Ascending aorta (tissue), 2 donors: ENCODE results near the gene HS6ST1. TPM values are rescaled to one million over a fixed set of nuclear protein-coding genes. Genes with fewer than 3 reads are reported as not detected.

Experiments used
- DNase-seq, 2 donors: peaks; one replicate each; pipeline ENCODE4 v3.0.0-alpha.2; 2019; ENCODE audit warnings: low spot score in 2 of 2
- H3K27ac ChIP-seq, 2 donors: fragments of 200-600 bp; sonication (generic); one replicate each; pipeline ENCODE4 v1.5.1; 2016 to 2017; ENCODE audit warnings: mild to moderate bottlenecking in 1 of 2
- H3K27me3 ChIP-seq: fragments of 200-600 bp; sonication (generic); one replicate; pipeline ENCODE4 v1.5.1; 2017
- H3K36me3 ChIP-seq, 2 donors: fragments of 200-600 bp; sonication (generic); one replicate each; pipeline ENCODE4 v1.5.1; 2016
- H3K4me1 ChIP-seq, 2 donors: fragments of 200-600 bp; sonication (generic); one replicate each; pipeline ENCODE4 v1.5.1; 2016 to 2017; ENCODE audit warnings: mild to moderate bottlenecking in 1 of 2
- H3K4me3 ChIP-seq, 2 donors: fragments of 200-600 bp; sonication (generic); one replicate each; pipeline ENCODE4 v1.5.1; 2016 to 2017; ENCODE audit warnings: mild to moderate bottlenecking in 1 of 2
- H3K9me3 ChIP-seq, 2 donors: fragments of 200-600 bp; sonication (generic); one replicate each; pipeline ENCODE4 v1.5.1; 2016
- intact Hi-C: fragments of 100-400 bp; cut with DNase I; formaldehyde crosslinking; loops from one replicate; pipeline ENCODE4 v1.15.1; 2023
- total RNA-seq: library from RNA; depleted of rRNA; stranded (reverse); fragments of >200 nt; gene quantifications from one replicate; pipeline ENCODE4 v1.1.0, GENCODE V29; 2016
- TF ChIP-seq, protein P1 (sequence below), 3 experiments: fragments of 200-600 bp in 2 of 3; fragments of 450-650 bp in 1 of 3; sonication (generic) in 2 of 3; IDR thresholded peaks; one replicate each; pipeline ENCODE4 v1.5.1; 2016 to 2019; ENCODE audit warnings: antibody characterized with exemption in 3 of 3, mild to moderate bottlenecking in 1 of 3, moderate library complexity in 1 of 3

HS6ST1 gene
- total RNA-seq, 1 donor from 2014 or later = 42.7 TPM

DNA sequence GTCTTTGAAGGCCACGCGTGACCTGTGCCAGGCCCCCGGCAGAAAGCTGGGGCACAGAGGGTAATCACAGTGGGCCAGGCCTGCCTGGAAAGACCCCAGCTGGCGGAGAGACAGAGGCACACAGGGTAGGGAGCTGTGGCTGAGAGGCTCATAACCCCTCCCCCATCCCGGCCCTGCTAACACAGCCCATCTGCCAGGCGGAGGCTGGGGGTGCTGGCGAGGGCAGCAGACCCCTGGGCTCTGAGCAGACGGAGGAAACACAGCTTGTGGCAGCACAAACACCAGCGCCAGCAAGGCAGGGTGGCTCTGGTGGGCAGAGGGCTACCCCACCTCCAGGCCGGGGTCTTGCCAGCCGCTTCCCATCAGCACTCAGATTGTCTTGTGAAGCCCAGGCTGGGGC lies 19.0 kb downstream of the HS6ST1 start:
- Histone ChIP-seq H3K4me3 (no peak overlapping the region), H3K4me1 (peaks cover 4 to 14% of the 10 kb centered on the region in 2 donors), H3K36me3 (no peaks in the 10 kb centered on the region), H3K27ac (no peak overlapping the region), H3K27me3 (no peaks in the 10 kb centered on the region), H3K9me3 (no peaks in the 10 kb centered on the region)
- intact Hi-C loops = loop anchor here (2.0 to 10.0 kb wide), 2 partner anchors 23 to 115 kb away; no protein-coding TSS in a partner anchor
- DNase-seq = no peak
- TF ChIP-seq, protein P1, sequence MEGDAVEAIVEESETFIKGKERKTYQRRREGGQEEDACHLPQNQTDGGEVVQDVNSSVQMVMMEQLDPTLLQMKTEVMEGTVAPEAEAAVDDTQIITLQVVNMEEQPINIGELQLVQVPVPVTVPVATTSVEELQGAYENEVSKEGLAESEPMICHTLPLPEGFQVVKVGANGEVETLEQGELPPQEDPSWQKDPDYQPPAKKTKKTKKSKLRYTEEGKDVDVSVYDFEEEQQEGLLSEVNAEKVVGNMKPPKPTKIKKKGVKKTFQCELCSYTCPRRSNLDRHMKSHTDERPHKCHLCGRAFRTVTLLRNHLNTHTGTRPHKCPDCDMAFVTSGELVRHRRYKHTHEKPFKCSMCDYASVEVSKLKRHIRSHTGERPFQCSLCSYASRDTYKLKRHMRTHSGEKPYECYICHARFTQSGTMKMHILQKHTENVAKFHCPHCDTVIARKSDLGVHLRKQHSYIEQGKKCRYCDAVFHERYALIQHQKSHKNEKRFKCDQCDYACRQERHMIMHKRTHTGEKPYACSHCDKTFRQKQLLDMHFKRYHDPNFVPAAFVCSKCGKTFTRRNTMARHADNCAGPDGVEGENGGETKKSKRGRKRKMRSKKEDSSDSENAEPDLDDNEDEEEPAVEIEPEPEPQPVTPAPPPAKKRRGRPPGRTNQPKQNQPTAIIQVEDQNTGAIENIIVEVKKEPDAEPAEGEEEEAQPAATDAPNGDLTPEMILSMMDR (IDR thresholded peaks at IDR 0.05) = no peak

DNA sequence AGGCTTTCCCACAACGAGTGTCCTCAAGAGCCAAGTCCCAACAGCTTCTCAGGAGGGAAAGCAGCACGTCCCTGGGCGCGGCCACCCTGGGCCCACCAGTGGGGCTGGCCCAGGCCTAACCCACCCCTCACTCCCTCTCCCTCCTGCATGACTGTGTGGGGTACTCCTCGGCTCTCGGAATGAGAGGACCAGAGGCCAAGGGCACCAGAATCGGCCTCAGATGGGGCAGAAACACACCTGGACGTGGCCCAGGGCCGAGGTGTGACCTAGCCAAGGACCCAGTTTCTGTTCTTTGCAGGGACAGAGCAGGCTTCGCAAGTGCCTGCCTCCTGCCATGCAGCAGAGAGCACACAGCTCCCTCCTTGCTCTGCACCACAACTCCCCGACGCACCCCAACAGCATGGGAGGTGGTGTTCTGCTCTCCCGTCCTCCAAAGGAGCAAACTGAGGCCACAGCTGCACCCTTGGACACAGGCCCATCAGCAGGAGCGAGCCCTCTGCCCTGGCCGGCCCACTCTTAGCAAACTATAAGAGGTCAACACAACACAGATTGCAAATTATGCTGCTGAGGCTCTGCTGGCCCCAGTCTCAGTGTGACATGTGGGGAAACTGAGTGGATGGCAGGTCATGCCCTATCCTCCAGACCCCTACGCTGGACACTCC lies 19.7 kb downstream of the HS6ST1 start:
- DNase-seq = no peak
- no peaks in the 10 kb centered on the region for H3K27me3 ChIP-seq
- no peaks in the 10 kb centered on the region for H3K36me3 ChIP-seq
- H3K4me3 ChIP-seq = no peak overlapping the region
- no peaks in the 10 kb centered on the region for H3K9me3 ChIP-seq
- TF ChIP-seq, protein P1 (IDR thresholded peaks at IDR 0.05) = no peak
- H3K4me1 ChIP-seq = peaks cover 4 to 14% of the 10 kb centered on the region in 2 donors
- H3K27ac ChIP-seq = no peak overlapping the region
- intact Hi-C loops = no loop called here

DNA sequence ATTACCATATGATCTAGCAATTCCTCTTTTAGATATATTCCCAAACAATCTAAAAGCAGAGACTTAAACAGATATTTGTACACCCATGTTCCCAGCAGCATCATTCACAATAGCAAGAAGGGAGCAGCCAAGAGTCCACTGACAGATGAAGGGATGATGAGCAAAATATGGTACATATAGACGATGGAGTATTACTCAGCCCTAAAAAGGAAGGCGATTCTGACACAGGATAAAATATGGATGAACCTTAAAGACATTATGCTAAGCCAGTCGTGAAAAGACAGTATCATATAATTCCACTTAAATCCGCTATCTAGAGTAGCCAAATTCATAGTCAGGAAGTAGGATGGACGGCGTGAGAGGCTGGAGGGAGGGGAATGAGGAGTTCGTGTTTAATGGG lies 20.4 kb downstream of the HS6ST1 start:
- Histone ChIP-seq H3K4me1 (peaks cover 4 to 14% of the 10 kb centered on the region in 2 donors), H3K27ac (no peak overlapping the region), H3K4me3 (no peak overlapping the region), H3K27me3 (no peaks in the 10 kb centered on the region), H3K36me3 (no peaks in the 10 kb centered on the region), H3K9me3 (no peaks in the 10 kb centered on the region)
- TF ChIP-seq, protein P1 (IDR thresholded peaks at IDR 0.05) = no peak
- intact Hi-C loops = no loop called here
- no peak for DNase-seq

DNA sequence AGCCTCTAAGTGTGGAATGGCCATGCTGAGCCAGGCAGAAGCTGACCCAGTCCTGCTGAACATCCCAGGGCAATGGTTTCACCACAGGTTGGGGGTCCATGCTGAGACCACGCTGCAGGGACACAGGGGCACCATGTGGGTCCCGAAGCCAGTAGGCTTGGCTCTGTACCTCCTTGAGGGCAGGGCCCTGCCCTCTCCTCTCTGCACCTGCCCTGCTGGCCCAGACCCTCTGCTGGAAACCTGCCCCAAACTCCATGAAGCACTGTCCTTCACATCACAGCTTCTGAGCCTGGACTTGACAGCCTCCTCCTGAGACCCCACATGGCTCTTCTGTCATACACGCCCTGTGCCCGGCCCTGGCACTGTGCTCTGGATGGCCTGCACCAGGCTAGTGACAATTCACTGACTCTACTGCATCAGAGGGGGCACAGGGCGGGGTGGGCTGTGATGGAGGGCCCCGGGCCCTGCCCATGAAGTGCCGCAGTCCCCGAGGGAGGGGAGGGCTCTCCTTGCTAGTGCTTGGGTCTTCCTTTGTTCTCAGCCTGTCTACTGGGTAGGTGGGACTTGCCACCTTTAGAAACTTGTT lies 24.7 kb downstream of the HS6ST1 start:
- intact Hi-C loops = no loop called here
- Histone ChIP-seq H3K36me3 (no peaks in the 10 kb centered on the region), H3K27me3 (no peaks in the 10 kb centered on the region), H3K4me3 (no peak overlapping the region), H3K27ac (no peak overlapping the region), H3K4me1 (no peaks in the 10 kb centered on the region), H3K9me3 (no peaks in the 10 kb centered on the region)
- DNase-seq = no peak
- TF ChIP-seq, protein P1 (IDR thresholded peaks at IDR 0.05) = no peak

DNA sequence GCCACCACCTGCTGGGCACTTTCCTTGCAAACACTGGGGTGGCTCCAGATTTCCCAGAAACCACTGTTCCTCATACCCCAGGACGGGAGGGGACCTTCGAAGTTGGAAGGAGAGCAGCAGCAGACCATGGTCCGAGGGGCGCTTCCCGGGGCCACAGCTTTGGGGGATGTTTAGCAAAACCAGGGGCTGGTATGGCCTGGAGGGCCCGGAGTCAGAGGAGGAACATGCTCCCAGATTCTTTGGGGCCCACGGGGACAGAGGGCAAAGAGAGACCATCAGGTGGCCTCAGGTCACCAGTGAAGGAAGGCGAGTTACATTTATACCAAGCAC lies 25.3 kb downstream of the HS6ST1 start:
- Histone ChIP-seq H3K4me1 (no peaks in the 10 kb centered on the region), H3K4me3 (no peak overlapping the region), H3K36me3 (peaks cover 0 to under 1% of the 10 kb centered on the region in 2 donors), H3K27ac (no peak overlapping the region), H3K9me3 (no peaks in the 10 kb centered on the region), H3K27me3 (no peaks in the 10 kb centered on the region)
- TF ChIP-seq, protein P1 (IDR thresholded peaks at IDR 0.05) = no peak
- intact Hi-C loops = no loop called here
- no peak for DNase-seq
